Endodermal cell (in vitro differentiated cells): Measurements from ENCODE around the gene CUEDC2. TPM values are rescaled to one million over a fixed set of nuclear protein-coding genes. Genes with fewer than 3 reads are reported as not detected.
A peak's percentile ranks its signal among the peaks of the same experiment; 100 is the strongest.

Experiments
- DNase-seq: peaks from one replicate; pipeline ENCODE4 v3.0.0-alpha.2; 2017
- H3K27ac ChIP-seq: 2 replicates; pipeline ENCODE4 v1.5.1; 2013; ENCODE audit warnings: mild to moderate bottlenecking, low read depth, low read length, moderate library complexity
- H3K27me3 ChIP-seq: 2 replicates; pipeline ENCODE4 v1.6.1; 2013; ENCODE audit warnings: mild to moderate bottlenecking, low read length, moderate library complexity; ENCODE audit not compliant: insufficient read depth, control insufficient read depth, poor library complexity, severe bottlenecking
- H3K36me3 ChIP-seq: 2 replicates; pipeline ENCODE4 v1.7.0; 2013; ENCODE audit warnings: mild to moderate bottlenecking, low read length, moderate library complexity; ENCODE audit not compliant: control insufficient read depth, insufficient read depth
- H3K4me1 ChIP-seq: one replicate; pipeline ENCODE4 v1.7.0; 2013; ENCODE audit warnings: low read length; ENCODE audit not compliant: control insufficient read depth, insufficient read depth
- H3K4me3 ChIP-seq: 2 replicates; pipeline ENCODE4 v1.5.1; 2013; ENCODE audit warnings: mild to moderate bottlenecking, low read length, moderate library complexity
- H3K9ac ChIP-seq: 2 replicates; pipeline ENCODE4 v1.6.1; 2013; ENCODE audit warnings: mild to moderate bottlenecking, low read length, moderate library complexity; ENCODE audit not compliant: poor library complexity, severe bottlenecking; ENCODE audit errors: extremely low read depth
- H3K9me3 ChIP-seq: 2 replicates; pipeline ENCODE4 v1.6.1; 2013; ENCODE audit warnings: mild to moderate bottlenecking, low read length, moderate library complexity; ENCODE audit not compliant: control insufficient read depth
- H3K27ac Mint-ChIP-seq: 2 replicates; pipeline ENCODE4 v1.8.0; 2020; ENCODE audit warnings: mixed read lengths
- H3K27me3 Mint-ChIP-seq: 2 replicates; pipeline ENCODE4 v1.8.0; 2021; ENCODE audit warnings: mild to moderate bottlenecking, mixed read lengths; ENCODE audit not compliant: insufficient read depth
- H3K36me3 Mint-ChIP-seq: 2 replicates; pipeline ENCODE4 v1.8.0; 2020; ENCODE audit warnings: low read depth, mixed read lengths
- H3K4me1 Mint-ChIP-seq: 2 replicates; pipeline ENCODE4 v1.8.0; 2020; ENCODE audit warnings: mixed read lengths
- H3K4me3 Mint-ChIP-seq: 2 replicates; pipeline ENCODE4 v1.8.0; 2020; ENCODE audit warnings: mild to moderate bottlenecking, moderate library complexity, mixed read lengths
- H3K9me3 Mint-ChIP-seq: 2 replicates; pipeline ENCODE4 v1.8.0; 2020; ENCODE audit warnings: mild to moderate bottlenecking, mixed read lengths
- WGBS, 2 experiments: methylation state at CpG; one replicate each; pipeline versions ENCODE4 v1.1.5 to v1.1.7; 2013; ENCODE audit warnings: missing lambda C conversion rate in 2 of 2, mixed read lengths in 1 of 2; ENCODE audit not compliant: insufficient coverage in 1 of 2, insufficient read length in 1 of 2; 5-methylcytosine and 5-hydroxymethylcytosine counted together
- total RNA-seq, 2 donors: library from RNA; stranded (reverse); fragmentation: NEBNext Ultra II Directional in 1 of 2; extraction: Animal tissue kit (Norgen Biotek cat#: 25700) in 1 of 2; gene quantifications; 2 replicates in 1 of 2; 3 replicates in 1 of 2; pipeline ENCODE4 v1.2.1, GENCODE V29; 2021
- TF ChIP-seq, protein P1 (sequence below): fragments of 200-600 bp; sonication (generic); conservative IDR thresholded peaks from 2 replicates; pipeline ENCODE4 v1.5.0; 2021; ENCODE audit warnings: antibody characterized with exemption, mild to moderate bottlenecking

CUEDC2 gene
- total RNA-seq, 2 donors from 2014 or later: 51.7 to 82.9 TPM

DNA sequence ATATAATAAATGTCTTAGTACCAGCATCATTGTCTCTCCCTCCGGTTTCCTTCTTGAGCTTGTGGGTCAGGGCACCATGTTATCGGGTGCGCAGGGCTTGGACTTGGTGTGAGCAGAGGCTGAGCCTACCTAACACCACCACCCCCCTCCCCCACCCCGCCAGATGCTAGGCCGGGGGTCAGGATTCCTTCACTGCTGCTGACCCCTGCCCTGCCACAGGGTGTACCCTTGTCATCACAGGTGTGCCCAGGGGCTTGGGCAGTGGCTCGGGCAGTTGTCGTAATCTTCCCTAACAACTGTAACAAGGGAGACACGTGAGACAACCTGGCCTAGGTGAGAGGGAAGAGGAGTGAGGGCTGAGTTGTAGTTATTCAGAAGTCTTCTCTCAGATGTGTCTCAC is 49.5 kb downstream of the CUEDC2 start:
- Histone ChIP-seq H3K27me3 (no peaks in the 10 kb centered on the region), H3K27ac (no peak overlapping the region), H3K36me3 (peaks cover 27% of the 10 kb centered on the region), H3K9me3 (no peaks in the 10 kb centered on the region), H3K9ac (no peak overlapping the region), H3K4me3 (no peak overlapping the region), H3K4me1 (no peaks in the 10 kb centered on the region)
- no peaks in the 10 kb centered on the region for H3K9me3 Mint-ChIP-seq
- 97 to 100% methylated on average over 2 to 8 of the region's 8 CpGs for WGBS, 2 experiments
- no peaks in the 10 kb centered on the region for H3K4me1 Mint-ChIP-seq
- DNase-seq: no peak
- peaks cover 31% of the 10 kb centered on the region for H3K36me3 Mint-ChIP-seq
- H3K27me3 Mint-ChIP-seq: no peaks in the 10 kb centered on the region
- H3K27ac Mint-ChIP-seq: no peak overlapping the region
- TF ChIP-seq, protein P1, sequence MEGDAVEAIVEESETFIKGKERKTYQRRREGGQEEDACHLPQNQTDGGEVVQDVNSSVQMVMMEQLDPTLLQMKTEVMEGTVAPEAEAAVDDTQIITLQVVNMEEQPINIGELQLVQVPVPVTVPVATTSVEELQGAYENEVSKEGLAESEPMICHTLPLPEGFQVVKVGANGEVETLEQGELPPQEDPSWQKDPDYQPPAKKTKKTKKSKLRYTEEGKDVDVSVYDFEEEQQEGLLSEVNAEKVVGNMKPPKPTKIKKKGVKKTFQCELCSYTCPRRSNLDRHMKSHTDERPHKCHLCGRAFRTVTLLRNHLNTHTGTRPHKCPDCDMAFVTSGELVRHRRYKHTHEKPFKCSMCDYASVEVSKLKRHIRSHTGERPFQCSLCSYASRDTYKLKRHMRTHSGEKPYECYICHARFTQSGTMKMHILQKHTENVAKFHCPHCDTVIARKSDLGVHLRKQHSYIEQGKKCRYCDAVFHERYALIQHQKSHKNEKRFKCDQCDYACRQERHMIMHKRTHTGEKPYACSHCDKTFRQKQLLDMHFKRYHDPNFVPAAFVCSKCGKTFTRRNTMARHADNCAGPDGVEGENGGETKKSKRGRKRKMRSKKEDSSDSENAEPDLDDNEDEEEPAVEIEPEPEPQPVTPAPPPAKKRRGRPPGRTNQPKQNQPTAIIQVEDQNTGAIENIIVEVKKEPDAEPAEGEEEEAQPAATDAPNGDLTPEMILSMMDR: no peak
- H3K4me3 Mint-ChIP-seq: no peak overlapping the region

DNA sequence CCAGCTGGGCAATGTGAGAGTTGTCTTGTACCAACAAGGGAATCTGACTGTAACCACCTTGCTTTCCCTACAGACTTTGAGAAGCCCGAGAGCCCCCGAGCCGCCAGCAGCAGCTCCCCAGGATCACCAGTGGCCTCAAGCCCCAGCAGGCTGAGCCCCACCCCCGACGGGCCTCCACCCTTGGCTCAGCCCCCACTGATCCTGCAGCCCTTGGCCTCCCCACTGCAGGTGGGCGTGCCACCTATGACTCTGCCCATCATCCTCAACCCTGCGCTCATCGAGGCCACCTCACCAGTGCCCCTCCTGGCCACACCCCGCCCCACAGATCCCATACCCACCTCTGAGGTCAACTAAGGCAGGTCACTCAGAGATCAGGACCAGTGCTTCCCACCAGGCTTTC is 50.4 kb downstream of the CUEDC2 start:
- 91 to 93% methylated on average over 4 to 9 of the region's 9 CpGs for WGBS, 2 experiments
- DNase-seq: peak; percentile 43
- Mint-ChIP-seq H3K4me1 (no peaks in the 10 kb centered on the region), H3K4me3 (no peak overlapping the region), H3K36me3 (peaks cover 32% of the 10 kb centered on the region), H3K27me3 (no peaks in the 10 kb centered on the region), H3K27ac (no peak overlapping the region), H3K9me3 (no peaks in the 10 kb centered on the region)
- TF ChIP-seq, protein P1: no peak
- H3K4me3 ChIP-seq: no peak overlapping the region
- no peaks in the 10 kb centered on the region for H3K4me1 ChIP-seq
- peaks cover 27% of the 10 kb centered on the region for H3K36me3 ChIP-seq
- H3K9me3 ChIP-seq: no peaks in the 10 kb centered on the region
- no peak overlapping the region for H3K27ac ChIP-seq
- H3K9ac ChIP-seq: no peak overlapping the region
- no peaks in the 10 kb centered on the region for H3K27me3 ChIP-seq

DNA sequence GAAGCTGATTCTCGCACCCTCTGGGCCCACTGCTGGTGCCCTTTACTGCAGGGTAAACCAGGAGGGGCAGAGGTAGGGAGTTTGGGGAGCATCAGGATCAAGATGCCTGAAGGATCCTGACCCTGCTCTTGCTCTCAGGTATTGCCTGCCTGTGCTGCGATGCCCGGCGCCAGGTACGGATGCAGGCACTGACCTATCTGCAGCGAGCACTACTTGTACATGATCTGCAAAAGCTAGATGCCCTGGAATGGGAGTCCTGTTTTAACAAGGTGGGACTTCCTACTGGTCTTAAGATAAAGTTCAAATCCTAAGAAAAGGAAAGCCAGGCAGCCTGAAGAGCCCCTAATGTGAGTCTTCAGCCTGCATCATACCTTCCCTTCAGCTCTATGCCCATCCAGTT is 53.0 kb downstream of the CUEDC2 start:
- WGBS, 2 experiments: 94 to 100% methylated on average over 6 of the region's 6 CpGs
- Histone ChIP-seq H3K4me1 (no peaks in the 10 kb centered on the region), H3K9ac (no peak overlapping the region), H3K27me3 (no peaks in the 10 kb centered on the region), H3K9me3 (no peaks in the 10 kb centered on the region), H3K4me3 (no peak overlapping the region), H3K36me3 (peaks cover 45% of the 10 kb centered on the region), H3K27ac (no peak overlapping the region)
- Mint-ChIP-seq H3K4me3 (no peak overlapping the region), H3K36me3 (peaks cover 44% of the 10 kb centered on the region), H3K27ac (no peak overlapping the region), H3K4me1 (no peaks in the 10 kb centered on the region), H3K9me3 (no peaks in the 10 kb centered on the region), H3K27me3 (no peaks in the 10 kb centered on the region)
- no peak for DNase-seq
- TF ChIP-seq, protein P1: no peak
